ENCODE measurements around the gene CTRB2.

CTRB2 gene

DNA sequence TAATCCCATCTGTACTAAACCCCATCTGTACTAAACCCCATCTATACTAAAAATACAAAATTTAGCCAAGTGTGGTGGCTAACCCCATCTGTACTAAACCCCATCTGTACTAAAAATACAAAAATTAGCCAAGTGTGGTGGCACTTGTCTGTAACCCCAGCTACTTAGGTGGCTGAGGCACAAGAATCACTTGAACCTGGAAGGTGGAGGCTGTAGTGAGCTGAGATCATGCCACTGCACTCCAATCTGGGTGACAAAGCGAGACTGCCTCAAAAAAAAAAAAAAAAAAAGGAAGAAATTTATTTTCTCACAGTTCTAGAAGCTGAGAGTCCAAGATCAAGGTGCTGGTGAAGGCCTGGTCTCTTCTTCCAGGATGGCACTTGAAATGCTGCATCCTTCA, 46.6 kb downstream of the CTRB2 start:
- TF ChIP-seq POLR2A (IDR thresholded peaks at IDR 0.05; ENCODE audit: low read length): no peak
- no peak for TF ChIP-seq GATA1 (IDR thresholded peaks at IDR 0.05; ENCODE audit: low read depth, low read length)
- DNase-seq: no peak

All from erythroblast (primary cell).